Amniotic epithelial cell (primary cell): ENCODE data around the gene AP2A1.
"Not testable (repeated sequence)": the region's sequence is repeated elsewhere in the genome, so short reads cannot be mapped to it uniquely, and the experiment has no call there.

Experiments used
- DNase-seq: peaks from one replicate; pipeline ENCODE4 v3.0.0-alpha.2; 2010; ENCODE audit warnings: low read depth

Gene AP2A1

GRCh38 chr19:49812997-49813861 is 46.4 kb downstream of the AP2A1 start, which contains the start of gene FUZ:
TSS of gene FUZ (minus strand) at chr19:49813292. CDS start at chr19:49813106, 186 bp downstream.
- DNase-seq = peak; percentile 99

- no peak for DNase-seq
These were observed 47.2 kb downstream of the AP2A1 start for GRCh38 chr19:49814010-49814409.

- DNase-seq = no peak
These were observed 49.8 kb downstream of the AP2A1 start for GRCh38 chr19:49816590-49816989.

DNA sequence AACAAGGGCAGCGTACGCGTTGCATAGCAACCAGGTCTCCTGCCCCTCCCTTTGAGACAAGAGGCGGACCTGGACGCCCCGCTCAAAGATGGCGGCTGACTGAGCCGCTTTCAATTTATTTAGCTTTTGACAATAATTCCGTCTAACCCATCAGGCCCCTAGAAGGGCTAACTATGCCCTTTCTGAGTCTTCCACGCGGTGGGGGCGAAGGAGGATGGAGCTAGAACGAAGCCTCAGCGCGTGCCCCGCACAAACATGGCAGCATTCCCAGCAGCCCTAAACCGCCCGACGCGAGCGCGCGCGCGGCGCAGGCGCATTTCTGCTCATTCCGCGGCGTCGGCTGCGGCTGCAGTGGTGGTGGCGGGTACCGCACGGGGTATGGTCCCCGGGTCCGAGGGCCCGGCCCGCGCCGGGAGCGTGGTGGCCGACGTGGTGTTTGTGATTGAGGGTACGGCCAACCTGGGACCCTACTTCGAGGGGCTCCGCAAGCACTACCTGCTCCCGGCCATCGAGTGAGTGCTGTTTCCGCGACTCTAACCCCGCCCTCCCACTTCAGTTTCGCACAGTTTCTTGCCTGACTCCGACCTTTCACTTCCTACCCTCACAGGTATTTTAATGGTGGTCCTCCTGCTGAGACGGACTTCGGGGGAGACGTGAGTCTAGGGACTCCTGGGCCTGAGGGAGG is 51.3 kb downstream of the AP2A1 start, which contains the start of gene MED25:
TSS of gene MED25 (plus strand) at position 326 of the 685 bp plus-strand sequence. CDS start at position 379, 53 bp downstream.
- DNase-seq = peak; percentile 75

DNA sequence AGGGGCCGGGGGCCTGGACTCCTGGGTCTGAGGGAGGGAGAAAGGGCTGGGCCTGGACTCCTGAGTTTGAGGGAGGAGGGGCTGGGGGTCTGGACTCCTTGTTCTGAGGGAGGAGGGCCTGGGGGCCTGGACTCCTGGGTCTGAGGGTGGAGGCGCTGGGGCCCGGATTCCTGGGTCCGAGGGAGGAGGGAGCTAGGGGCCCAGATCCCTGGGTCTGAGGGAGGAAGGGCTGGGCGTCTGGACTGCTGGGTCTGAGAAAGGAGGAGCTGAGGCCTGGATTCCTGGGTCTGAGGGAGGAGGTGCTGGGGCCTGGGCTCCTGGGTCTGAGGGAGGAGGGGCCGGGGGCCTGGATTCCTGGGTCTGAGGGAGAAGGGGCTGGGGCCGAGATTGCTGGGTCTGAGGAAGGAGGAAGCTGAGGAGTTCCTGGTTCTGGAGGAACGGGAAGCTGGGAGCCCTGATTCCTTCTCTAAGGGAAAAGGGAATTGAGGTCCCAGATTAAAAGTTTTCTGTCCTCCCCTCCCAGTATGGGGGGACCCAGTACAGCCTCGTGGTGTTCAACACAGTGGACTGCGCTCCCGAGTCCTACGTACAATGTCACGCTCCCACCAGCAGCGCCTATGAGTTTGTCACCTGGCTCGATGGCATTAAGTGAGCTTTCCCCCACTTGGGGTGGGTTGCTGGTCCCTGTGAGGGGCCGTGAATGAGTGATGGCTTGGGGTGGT is 52.0 kb downstream of the AP2A1 start:
- peak; percentile 40 for DNase-seq

DNA sequence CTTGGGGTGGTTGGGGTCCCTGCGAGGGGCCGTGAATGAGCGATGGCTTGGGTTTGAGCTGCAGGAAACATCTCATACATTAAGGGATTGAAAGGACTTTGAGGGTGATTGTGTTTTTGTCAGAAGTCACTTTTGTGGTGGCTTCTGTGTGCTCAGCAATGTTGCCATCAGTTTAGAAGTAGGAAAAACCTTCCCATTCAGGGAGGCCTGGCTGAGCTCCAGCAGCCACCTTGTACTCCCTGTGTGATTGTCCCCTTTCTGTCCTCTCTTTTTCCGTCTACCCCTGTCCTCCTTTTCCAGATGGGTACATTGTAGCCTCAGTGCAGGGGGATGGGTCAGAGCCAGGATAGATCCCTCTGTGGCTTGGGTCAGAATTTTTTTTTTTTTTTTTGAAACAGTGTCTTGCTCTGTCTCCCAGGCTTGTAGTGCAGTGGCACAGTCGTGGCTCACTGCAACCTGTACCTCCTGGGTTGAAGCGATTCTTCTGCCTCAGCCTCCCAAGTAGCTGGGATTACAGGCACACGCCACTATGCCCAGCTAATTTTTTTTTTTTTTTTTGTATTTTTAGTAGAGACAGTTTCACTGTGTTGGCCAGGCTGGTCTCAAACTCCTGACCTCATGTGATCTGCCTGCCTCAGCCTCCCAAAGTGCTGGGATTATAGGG is 52.8 kb downstream of the AP2A1 start:
- not testable (repeated sequence) for DNase-seq

DNA sequence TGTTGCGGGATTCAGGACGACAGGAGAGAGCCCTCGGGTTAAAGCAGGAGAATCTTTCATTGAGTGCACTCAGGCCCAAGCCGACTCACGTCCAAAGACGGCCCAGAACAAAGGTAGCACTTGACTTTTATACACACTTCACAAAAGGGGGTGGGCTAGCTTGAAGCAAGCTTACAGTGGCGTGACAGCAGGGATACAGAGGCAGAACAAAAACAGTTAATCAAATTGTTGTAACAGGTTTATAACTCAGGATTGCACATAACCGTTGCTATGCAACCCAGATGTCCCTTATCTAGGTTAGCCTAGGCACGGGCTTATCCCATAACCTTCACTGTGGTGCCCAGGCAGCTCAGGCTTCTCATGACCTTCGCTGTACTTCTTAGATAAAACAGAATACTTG is 53.3 kb downstream of the AP2A1 start:
- peak; percentile 97 for DNase-seq

DNA sequence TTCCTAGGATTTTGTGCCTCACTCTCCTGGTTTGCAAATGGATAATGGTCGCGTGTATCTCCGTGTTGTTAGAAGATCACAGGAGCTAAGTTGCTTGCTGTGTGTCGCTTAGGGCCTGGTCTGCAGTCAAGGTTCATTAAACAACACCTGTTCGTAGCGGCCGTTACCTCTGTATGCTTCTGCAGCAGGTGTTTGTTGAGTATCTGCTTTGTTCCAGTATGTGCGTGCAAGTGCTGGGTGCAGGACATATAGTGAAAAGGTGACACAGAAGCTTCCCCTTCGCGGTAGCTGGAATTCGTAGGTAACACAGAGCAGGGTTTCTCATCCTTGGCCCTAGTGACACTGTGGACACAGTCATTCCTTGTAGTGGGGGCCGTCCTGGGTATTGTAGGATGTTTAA is 56.7 kb downstream of the AP2A1 start:
- DNase-seq = no peak

GRCh38 chr19:49824662-49825061 is 57.9 kb downstream of the AP2A1 start:
- no peak for DNase-seq

GRCh38 chr19:49827034-49827433 is 60.2 kb downstream of the AP2A1 start:
- no peak for DNase-seq

DNA sequence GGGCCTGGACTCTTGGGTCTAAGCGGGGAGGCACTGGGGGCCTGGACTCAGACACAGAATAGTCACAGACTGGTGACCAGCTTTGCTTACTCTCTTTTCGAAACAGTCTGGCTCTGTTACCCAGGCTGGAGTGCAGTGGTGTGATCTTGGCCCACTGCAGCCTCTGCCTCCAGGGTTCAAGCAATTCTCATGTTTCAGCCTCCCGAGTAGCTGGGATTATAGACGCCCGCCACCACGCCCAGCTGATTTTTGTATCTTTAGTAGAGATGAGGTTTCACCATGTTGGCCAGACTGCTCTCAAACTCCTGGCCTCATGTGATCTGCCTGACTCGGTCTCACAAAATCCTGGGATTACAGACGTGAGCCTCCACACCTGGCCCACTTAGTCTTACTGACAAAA is 62.4 kb downstream of the AP2A1 start:
- no peak for DNase-seq

DNA sequence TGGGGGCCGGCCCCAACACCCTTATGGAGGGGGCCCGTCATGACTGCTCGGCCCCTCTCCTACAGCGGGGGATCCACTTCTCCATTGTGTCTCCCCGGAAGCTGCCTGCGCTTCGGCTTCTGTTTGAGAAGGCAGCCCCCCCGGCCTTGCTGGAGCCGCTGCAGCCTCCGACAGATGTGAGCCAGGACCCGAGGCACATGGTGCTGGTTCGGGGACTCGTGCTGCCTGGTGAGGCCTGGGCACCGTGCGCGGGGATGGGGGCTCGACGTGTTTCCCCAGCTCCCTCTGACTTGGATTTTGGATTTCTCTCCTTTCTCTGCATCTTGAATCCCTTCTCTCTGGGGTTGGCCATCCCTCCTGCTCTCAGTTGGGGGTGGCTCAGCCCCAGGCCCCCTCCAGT is 62.9 kb downstream of the AP2A1 start:
- DNase-seq = no peak

DNA sequence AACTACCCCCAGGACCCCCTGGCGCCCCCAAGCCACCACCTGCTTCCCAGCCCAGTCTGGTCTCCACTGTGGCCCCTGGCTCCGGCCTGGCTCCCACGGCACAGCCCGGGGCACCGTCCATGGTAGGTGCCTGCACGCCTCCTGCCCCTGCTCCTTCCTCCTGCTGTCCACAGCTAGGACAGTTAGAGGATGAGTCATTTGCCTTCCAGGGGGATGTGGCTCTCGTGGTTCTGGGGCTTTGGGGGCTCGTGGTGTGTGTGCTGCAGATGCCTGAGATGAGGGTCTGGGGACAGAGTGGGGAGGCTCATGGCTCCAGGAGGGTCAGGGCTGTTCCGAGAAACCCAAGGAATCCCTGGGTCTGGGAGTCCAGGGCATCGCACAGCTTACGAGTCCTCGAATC is 64.0 kb downstream of the AP2A1 start:
- DNase-seq = no peak

- no peak for DNase-seq
These were observed 64.8 kb downstream of the AP2A1 start for GRCh38 chr19:49831592-49831991.

GRCh38 chr19:49832556-49832955 is 65.8 kb downstream of the AP2A1 start:
- DNase-seq = no peak

GRCh38 chr19:49833599-49833998 is 66.8 kb downstream of the AP2A1 start:
- DNase-seq = no peak

DNA sequence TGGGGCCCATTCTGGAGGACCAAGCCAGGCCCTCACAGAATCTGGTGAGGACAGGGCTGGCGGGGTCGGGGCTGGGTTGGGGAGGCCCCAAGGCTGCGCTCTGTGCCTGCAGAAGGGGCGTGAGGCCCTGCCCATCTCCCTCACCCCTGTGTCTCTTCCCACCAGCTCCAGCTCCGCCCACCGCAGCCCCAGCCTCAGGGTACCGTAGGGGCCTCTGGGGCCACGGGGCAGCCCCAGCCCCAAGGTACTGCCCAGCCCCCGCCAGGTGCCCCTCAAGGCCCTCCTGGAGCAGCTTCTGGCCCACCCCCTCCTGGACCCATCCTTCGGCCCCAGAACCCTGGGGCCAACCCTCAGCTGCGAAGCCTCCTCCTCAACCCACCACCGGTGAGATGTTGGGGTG is 68.8 kb downstream of the AP2A1 start:
- DNase-seq = no peak

DNA sequence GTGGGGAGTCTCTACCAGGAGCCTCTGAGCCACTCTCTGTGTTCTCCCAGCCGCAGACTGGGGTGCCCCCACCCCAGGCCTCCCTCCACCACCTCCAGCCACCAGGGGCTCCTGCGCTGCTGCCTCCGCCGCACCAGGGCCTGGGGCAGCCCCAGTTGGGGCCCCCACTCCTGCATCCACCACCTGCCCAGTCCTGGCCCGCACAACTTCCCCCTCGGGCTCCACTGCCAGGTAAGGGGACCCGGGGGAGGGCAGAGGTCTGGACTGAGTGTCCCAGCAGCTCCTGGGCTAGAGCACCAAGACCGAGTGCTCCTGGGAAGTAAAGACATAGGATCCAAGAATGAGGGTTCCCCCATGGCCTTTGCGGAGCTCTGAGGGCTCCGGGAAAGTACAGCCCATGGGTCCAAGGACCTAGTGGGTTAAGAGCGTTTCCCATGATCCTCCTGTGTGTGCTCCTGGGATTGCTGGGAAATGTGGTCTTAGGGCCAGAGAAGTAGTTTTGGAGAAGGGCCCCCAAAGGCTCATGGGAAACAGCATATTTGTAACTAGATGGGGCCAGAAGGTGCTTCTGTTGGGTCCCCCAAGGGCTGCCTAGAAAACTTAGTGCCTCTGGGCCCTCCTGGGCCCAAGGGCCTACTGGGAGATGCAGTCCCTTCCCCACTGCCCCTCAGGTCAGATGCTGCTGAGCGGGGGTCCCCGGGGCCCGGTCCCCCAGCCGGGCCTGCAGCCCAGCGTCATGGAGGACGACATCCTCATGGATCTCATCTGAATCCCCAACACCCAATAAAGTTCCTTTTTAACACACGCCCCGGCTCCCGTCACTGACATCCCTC is 69.6 kb downstream of the AP2A1 start:
- no peak for DNase-seq

- peak; percentile 55 for DNase-seq
These were observed 70.2 kb downstream of the AP2A1 start for GRCh38 chr19:49837009-49837310.

- no peak for DNase-seq
These were observed 70.6 kb downstream of the AP2A1 start for GRCh38 chr19:49837425-49837824.

DNA sequence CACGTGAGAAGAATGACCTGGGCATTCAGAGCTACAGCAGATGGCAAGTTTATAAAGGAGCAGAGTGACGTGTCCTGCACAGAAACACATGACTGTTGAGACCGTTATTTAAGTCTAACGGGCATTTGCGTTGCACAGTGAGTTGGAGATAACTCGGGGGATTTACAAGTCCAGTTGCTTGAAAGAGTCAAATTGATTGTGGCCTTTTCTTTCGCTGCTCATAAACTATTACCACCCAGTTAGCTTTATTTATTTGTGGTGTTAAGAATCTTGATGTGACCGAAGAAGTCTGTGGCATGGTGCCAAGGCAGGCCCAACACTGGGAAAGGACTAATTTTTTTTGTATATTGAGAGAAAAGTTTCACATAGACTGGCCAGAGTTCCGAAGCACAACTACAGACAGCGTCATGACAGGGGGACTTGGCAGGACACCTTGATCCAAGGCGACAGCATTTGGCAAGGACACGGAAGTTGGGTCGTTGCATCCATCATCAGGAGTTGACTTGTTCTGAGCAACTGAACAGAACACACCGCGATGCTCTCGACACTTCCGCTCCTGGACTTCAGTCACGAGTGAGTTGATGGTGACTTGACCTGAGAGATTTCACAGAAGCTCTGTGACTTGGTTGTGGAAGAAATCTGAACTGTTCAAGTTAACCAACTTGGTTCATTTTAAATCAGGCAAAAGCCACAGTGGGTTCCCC is 72.2 kb downstream of the AP2A1 start:
- DNase-seq = no peak
